HG02571 (cell line): ENCODE measurements around the gene PEX19.
A peak's percentile ranks its signal among the peaks of the same experiment; 100 is the strongest.

Experiments
- ATAC-seq: cut with Tn5 transposase; IDR thresholded peaks from one replicate; pipeline ENCODE4 v1.9.1; 2021; ENCODE audit warnings: mild to moderate bottlenecking, moderate library complexity; ENCODE audit not compliant: unreplicated experiment

PEX19 gene

GRCh38 chr1:160282807-160283206 lies 2.1 kb downstream of the PEX19 start:
- ATAC-seq, result no peak

- ATAC-seq, result no peak
These were observed 6.9 kb downstream of the PEX19 start for GRCh38 chr1:160277987-160278386.

GRCh38 chr1:160277330-160277729 lies 7.6 kb downstream of the PEX19 start:
- no peak for ATAC-seq

- ATAC-seq, result no peak
These were observed 13.9 kb downstream of the PEX19 start for GRCh38 chr1:160271025-160271424.

DNA sequence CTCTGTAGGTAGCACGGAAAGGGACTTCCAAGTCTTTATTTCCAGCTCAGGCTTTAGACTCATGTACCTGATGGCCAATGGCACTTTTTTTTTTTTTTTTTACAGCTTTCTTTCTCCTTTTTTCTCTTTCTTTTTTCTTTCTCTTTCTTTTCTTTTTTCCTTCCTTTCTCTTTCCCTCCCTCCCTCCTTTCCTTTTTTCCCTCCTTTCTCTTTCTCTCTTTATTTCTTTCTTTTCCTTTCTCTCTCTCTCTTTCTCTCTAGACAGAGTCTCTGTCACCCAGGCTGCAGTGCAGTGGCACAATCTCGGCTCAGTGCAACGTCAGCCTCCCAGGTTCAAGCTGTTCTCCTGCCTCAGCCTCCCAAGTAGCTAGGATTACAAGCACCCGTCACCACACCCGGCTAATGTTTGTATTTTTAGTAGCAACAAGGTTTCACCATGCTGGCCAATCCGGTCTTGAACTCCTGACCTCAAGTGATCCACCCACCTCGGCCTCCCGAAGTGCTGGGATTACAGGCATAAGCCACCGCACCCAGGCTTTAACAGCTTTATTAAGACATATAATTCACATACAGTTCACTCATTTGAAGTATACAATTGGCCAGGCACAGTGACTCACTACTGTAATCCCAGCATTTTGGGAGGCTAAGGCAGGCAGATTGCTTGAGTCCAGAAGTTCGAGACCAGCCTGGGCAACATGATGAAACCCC lies 17.5 kb downstream of the PEX19 start:
- no peak for ATAC-seq

DNA sequence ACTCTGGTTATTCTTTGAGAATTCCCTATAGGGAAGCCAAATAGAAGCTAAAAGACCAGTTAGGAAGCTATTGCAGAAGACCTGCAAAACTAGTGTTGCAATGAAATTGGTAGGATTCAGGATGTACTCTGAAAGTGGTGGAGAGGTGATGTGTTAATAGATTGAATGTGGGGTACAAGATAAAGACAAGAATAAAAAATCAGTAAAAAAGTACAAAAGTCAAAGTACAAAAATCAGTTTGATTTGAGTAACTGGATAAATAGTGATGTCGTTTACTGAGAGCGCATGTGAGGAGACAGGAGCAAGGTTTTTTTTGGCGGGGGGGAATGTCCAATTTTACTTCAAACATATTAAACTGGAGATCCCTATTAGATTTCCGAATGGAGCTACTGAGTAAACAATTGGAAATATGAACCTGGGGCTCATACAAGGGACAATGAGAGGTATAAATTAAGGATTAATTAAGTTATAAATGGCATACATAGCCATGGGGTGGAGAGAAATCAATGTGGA lies 20.1 kb downstream of the PEX19 start:
- no peak for ATAC-seq

GRCh38 chr1:160261893-160262794 lies 22.8 kb downstream of the PEX19 start, which contains the start of gene DCAF8:
DCAF8 (minus strand) TSS chr1:160262549; CDS start chr1:160244008, 18,541 bp downstream.
- ATAC-seq, result peak; percentile 77

GRCh38 chr1:160261556-160261892 lies 23.4 kb downstream of the PEX19 start:
- no peak for ATAC-seq

DNA sequence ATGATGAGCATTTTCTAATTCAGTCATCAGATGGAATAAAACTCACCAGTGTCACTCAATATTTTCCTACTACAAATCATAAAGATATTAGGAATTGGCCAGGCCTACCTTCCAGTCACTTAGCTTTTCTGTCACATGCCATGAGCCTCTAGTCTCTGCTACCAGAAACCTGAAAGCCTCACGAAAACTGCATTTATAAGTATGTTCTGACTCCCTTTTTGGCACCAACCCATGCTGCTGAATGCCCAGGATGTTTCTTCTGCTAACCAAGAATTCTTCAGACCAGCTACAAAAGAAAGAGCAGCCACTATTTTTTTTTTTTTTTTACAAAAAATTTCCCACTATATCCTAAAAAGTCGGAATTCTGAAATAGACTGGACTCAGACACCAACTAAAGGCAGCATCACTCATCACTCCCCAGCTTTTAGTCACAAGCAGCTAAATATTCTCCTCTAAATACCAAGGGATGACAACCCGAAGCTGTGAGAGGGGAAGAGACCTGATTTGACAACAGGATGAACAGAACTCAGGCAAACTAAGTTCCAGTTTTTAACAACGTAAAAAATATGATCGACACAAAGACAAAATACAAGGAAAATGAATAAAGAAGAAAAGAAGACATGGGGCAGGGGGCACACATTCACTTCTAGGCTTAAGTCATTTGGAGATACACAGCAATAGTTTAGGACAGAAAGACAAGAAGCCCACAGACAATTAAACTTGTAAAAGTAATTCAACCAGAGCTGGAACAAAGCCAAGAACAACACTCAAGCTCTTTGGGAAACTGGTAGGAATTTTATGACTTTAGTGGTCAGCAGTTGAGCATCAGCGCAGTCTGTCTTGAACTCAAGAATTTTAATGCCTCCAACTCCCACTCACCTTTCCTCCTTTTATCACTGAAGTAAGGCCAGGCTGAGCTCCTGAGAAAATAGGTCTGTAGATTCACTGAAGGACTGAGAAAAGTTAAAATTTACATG lies 24.2 kb downstream of the PEX19 start:
- ATAC-seq, result no peak

GRCh38 chr1:160258177-160258798 lies 26.6 kb downstream of the PEX19 start:
- no peak for ATAC-seq

- ATAC-seq, result no peak
These were observed 27.4 kb downstream of the PEX19 start for GRCh38 chr1:160257411-160258015.

DNA sequence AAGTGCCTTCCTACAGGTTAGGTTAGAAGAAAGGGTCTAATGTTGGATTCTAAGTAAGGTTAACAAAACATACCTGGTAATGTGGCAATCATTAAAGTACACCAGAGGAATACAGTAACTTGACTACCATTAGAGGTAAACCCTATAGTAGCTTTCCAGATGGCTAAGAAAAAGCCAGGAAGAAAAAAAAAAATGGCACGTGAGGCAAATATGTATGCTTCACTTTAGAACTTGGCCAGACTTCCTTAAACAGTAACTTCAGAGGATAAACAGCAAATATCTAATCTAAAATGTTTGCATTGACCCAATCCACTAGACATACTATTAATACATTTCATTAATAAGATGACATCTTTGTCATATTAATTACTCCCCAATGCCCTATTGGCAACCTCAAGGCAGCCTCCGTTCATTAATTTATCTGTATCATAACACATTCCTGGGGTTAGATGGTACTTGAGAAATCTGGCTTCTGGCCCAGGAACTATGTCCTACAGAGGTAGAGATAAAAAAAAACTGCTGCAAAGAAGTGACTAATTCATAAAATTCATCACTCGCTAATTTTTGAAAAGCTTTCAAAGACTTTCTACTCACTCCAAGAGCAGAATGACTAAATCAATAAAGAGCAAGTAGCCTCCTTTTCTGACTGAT lies 28.4 kb downstream of the PEX19 start:
- ATAC-seq, result no peak

DNA sequence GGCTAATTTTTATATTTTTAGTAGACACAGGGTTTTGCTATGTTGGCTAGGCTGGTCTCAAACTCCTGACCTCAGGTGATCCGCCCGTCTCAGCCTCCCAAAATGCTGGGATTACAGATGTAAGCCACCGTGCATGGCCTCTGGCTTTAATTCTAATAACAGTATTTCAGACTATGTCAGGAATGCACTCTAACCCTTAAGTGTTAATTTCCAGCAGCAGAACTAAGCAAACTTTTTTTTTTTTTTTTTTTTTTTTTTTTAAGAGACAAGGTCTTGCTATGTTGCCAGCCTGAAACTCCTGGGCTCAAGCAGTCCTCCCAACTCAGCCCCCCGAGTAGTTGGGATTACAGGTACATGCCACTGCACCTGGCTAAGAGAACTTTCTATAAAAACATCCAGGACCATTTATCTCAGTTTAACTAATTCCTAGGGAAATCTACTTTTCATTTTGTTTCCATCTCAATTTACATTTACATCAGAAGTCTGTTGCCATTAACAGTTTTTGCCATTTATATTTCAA lies 29.1 kb downstream of the PEX19 start:
- ATAC-seq, result no peak

GRCh38 chr1:160251687-160252526 lies 33.0 kb downstream of the PEX19 start:
- ATAC-seq, result no peak

DNA sequence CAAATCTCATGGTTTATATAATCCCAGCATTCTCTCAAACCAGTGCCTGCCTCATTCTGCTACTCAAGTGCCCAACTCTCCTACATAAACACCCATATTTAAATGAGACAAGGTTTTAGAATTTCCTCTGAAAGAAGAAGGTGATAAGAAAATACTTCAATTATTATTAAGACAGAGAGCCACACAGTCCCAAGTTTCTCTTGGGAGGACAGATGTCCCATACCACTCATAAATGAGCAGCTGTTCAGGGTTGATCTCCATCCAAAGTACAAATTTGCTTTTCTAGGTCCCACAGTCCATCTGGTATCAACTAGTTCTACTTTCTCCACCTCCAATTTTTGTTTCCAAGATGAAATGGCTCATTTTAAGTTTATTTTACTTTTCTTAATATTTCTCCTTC lies 33.9 kb downstream of the PEX19 start:
- no peak for ATAC-seq

DNA sequence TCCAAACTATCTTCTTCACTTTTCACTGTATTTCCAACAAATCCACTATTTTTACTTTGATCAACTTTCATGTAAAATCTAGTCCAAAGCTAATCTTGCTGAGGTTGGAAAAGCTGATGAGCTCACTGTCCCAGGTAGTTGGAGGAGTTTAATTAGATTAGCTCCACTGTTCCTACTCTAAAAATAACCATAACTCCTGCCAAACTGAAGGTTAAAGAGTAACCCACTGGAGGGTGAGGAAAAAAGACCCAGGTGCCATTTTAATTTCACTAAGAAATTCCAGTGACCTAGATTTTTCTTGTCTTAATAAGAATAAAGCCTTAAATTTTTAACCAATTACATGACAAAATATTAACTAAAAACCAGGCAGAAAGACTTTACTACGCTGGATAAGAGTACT lies 37.9 kb downstream of the PEX19 start:
- ATAC-seq, result no peak

DNA sequence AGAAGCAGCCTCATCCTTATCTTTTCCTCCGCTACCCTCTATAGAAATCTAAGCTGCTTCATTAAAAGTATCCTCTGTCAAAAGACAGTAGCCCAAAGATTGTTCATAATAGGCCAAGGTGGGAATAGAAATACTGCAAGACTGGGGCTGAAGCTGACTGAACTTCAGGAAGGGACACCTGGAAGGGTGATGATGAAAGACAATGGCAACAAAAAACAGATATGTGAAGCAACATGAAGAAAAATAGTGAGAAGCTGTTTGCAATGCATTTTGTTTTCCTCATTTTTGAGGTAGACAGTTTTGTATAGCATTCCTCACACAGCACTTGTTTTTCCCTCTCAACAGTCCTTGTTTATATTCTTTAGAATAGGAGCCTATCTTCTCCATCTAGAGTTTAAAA lies 39.5 kb downstream of the PEX19 start:
- no peak for ATAC-seq

DNA sequence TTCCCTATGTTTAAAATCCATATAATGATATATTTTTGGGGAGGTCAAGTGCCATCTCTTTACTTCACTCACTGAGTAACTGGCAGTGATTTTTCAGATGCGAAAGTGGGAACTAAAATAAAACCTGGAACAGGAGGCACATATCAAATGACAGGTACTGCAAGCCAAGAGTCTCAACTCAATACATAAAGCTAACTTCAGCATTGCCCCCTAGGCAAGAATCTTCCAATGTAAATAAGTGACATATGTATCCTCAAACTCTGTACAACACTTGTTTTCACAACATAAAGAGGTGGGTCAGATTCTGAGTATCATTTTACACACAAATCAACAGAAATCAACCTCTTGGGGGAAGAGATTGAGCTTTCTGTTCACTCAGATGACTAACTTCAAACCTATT lies 40.7 kb downstream of the PEX19 start:
- no peak for ATAC-seq
